ENCODE measurements around the gene CARD8. TPM values are rescaled to one million over a fixed set of nuclear protein-coding genes. Genes with fewer than 3 reads are reported as not detected.

CARD8 gene
- total and polyA plus RNA-seq, 10 of the 15 experiments (the other 5 are each of a cell fraction or from before 2014, with no cell fraction given), result 39.8 to 69.8 (median 46.1) TPM

- TF ChIP-seq E4F1 (IDR thresholded peaks at IDR 0.05; ENCODE audit: borderline replicate concordance, partially characterized antibody), result no peak
- no peak for TF ChIP-seq NR2C2 (IDR thresholded peaks at IDR 0.05; ENCODE audit: borderline replicate concordance, control insufficient read depth, insufficient read length, low read depth)
- no peak; a peak in 1 of 4 replicates for TF ChIP-seq BHLHE40 (IDR thresholded peaks at IDR 0.05; ENCODE audit: borderline replicate concordance in 1 of 2, low read depth in 2 of 2, low read length in 1 of 2)
- TF ChIP-seq MYB (IDR thresholded peaks at IDR 0.05; ENCODE audit: borderline replicate concordance, low read depth, low read length), result no peak
- TF ChIP-seq IKZF2 (IDR thresholded peaks at IDR 0.05), result peak; percentile 49 to 61; a peak in 3 of 4 replicates
- TF ChIP-seq NFYB (IDR thresholded peaks at IDR 0.05; ENCODE audit: insufficient read depth, low read depth, low read length), result no peak
- no peak for TF ChIP-seq ASH2L (IDR thresholded peaks at IDR 0.05; ENCODE audit: borderline replicate concordance, low read depth)
- peak; percentile 81 for TF ChIP-seq POLR2A (IDR thresholded peaks at IDR 0.05; ENCODE audit: low read depth, low read length)
- TF ChIP-seq SREBF1 (IDR thresholded peaks at IDR 0.05; ENCODE audit: low read length), result no peak
- TF ChIP-seq RAD51 (IDR thresholded peaks at IDR 0.05), result no peak; the same call in 1 of the 2 replicates
- TF ChIP-seq TCF7 (IDR thresholded peaks at IDR 0.05; ENCODE audit: borderline replicate concordance), result no peak
- TF ChIP-seq NR2C1 (IDR thresholded peaks at IDR 0.05), result peak; percentile 91
- TF ChIP-seq SUPT20H (IDR thresholded peaks at IDR 0.05; ENCODE audit: borderline replicate concordance, control insufficient read depth, low read depth, low read length), result no peak
- peak; percentile 82 for TF ChIP-seq SMAD1 (IDR thresholded peaks at IDR 0.05; ENCODE audit: low read depth, partially characterized antibody)
- TF ChIP-seq TBL1XR1 (IDR thresholded peaks at IDR 0.05; ENCODE audit: low read depth, low read length), result no peak
- TF ChIP-seq TAF1 (IDR thresholded peaks at IDR 0.05; ENCODE audit: borderline replicate concordance, low read depth, low read length), result peak; percentile 96
- TF ChIP-seq ZNF274 (IDR thresholded peaks at IDR 0.05; ENCODE audit: insufficient read depth, insufficient read length), result no peak
- TF ChIP-seq PML (IDR thresholded peaks at IDR 0.05; ENCODE audit: low read length), result peak; percentile 83
- TF ChIP-seq FOXM1 (IDR thresholded peaks at IDR 0.05; ENCODE audit: low read depth, low read length), result no peak
- 0 out of 4 replicates have a peak, but pooled peaks of 1 of the 2 experiments have one; percentile 14 for TF ChIP-seq EP300 (IDR thresholded peaks at IDR 0.05; ENCODE audit: borderline replicate concordance in 1 of 2, control insufficient read depth in 1 of 2, low read depth in 2 of 2, low read length in 2 of 2)
Measured at GRCh38 chr19:48255376-48256303, at the start of gene CARD8 (continued).

Data from GM12878 (cell line).